Esophagus muscularis mucosa (tissue), 3 donors: Measurements from ENCODE around the gene CARD8.

ENCODE experiments used
- POLR2AphosphoS5 ChIP-seq, 2 donors: sonication (generic); formaldehyde crosslinking; IDR thresholded peaks; one replicate each; pipeline ENCODE4 v1.6.1; 2017; ENCODE audit warnings: antibody characterized with exemption in 2 of 2
- TF ChIP-seq, protein P1 (sequence below), 3 experiments: fragments of 200-600 bp in 2 of 3; fragments of 450-650 bp in 1 of 3; sonication (generic) in 2 of 3; IDR thresholded peaks; one replicate each; pipeline ENCODE4 v1.5.1; 2017 to 2019; ENCODE audit warnings: antibody characterized with exemption in 3 of 3, mild to moderate bottlenecking in 2 of 3, moderate library complexity in 1 of 3

GRCh38 chr19:48190885-48191284 lies 64.8 kb downstream of the CARD8 start:
- TF ChIP-seq, protein P1, sequence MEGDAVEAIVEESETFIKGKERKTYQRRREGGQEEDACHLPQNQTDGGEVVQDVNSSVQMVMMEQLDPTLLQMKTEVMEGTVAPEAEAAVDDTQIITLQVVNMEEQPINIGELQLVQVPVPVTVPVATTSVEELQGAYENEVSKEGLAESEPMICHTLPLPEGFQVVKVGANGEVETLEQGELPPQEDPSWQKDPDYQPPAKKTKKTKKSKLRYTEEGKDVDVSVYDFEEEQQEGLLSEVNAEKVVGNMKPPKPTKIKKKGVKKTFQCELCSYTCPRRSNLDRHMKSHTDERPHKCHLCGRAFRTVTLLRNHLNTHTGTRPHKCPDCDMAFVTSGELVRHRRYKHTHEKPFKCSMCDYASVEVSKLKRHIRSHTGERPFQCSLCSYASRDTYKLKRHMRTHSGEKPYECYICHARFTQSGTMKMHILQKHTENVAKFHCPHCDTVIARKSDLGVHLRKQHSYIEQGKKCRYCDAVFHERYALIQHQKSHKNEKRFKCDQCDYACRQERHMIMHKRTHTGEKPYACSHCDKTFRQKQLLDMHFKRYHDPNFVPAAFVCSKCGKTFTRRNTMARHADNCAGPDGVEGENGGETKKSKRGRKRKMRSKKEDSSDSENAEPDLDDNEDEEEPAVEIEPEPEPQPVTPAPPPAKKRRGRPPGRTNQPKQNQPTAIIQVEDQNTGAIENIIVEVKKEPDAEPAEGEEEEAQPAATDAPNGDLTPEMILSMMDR (IDR thresholded peaks at IDR 0.05): no peak
- TF ChIP-seq POLR2AphosphoS5 (IDR thresholded peaks at IDR 0.05): no peak
